HFFc6 (cell line): ENCODE data around the gene GNB1L. TPM values are rescaled to one million over a fixed set of nuclear protein-coding genes. Genes with fewer than 3 reads are reported as not detected.
A peak's percentile ranks its signal among the peaks of the same experiment; 100 is the strongest.

Experiments used
- DNase-seq: peaks from one replicate; pipeline ENCODE4 v3.0.0-alpha.2; 2018
- H3K27ac Mint-ChIP-seq: 2 replicates; pipeline ENCODE4 v1.8.0; 2020; ENCODE audit warnings: mild to moderate bottlenecking, mixed read lengths
- H3K27me3 Mint-ChIP-seq: 2 replicates; pipeline ENCODE4 v1.8.0; 2021; ENCODE audit warnings: mild to moderate bottlenecking, moderate library complexity, mixed read lengths; ENCODE audit not compliant: insufficient read depth
- H3K36me3 Mint-ChIP-seq: 2 replicates; pipeline ENCODE4 v1.8.0; 2021; ENCODE audit warnings: low read depth, mixed read lengths
- H3K4me1 Mint-ChIP-seq: 2 replicates; pipeline ENCODE4 v1.8.0; 2020; ENCODE audit warnings: low read depth, mixed read lengths
- H3K4me3 Mint-ChIP-seq: 2 replicates; pipeline ENCODE4 v1.8.0; 2020; ENCODE audit warnings: mild to moderate bottlenecking, moderate library complexity, mixed read lengths
- H3K9me3 Mint-ChIP-seq: 2 replicates; pipeline ENCODE4 v1.8.0; 2020; ENCODE audit warnings: mild to moderate bottlenecking, mixed read lengths
- CTCF ChIP-seq: fragments of 200-600 bp; sonication (generic); IDR thresholded peaks from 2 replicates; pipeline ENCODE4 v1.5.0; 2021; ENCODE audit warnings: antibody characterized with exemption, mild to moderate bottlenecking
- total RNA-seq, 6 experiments: library from RNA; stranded (reverse); fragmentation: NEBNext Ultra II Directional; extraction: Animal tissue kit (Norgen Biotek cat#: 25700); gene quantifications; 2 replicates in 1 of 6; 3 replicates in 5 of 6; pipeline ENCODE4 v1.2.3, GENCODE V29; 2021

Gene GNB1L
- total RNA-seq, 6 experiments from 2014 or later = 6.6 to 9.6 (median 7.6) TPM

- Mint-ChIP-seq H3K36me3 (peaks cover 13% of the 10 kb centered on the region; the same call in 1 of the 2 replicates), H3K27me3 (no peaks in the 10 kb centered on the region; the same call in none of the 2 replicates), H3K9me3 (no peaks in the 10 kb centered on the region), H3K27ac (peak overlapping the region; percentile 76), H3K4me3 (no peak overlapping the region), H3K4me1 (peaks cover 51% of the 10 kb centered on the region)
- DNase-seq = no peak
- no peak for TF ChIP-seq CTCF
These were observed 32.7 kb upstream of the GNB1L start for GRCh38 chr22:19887256-19887985.

- Mint-ChIP-seq H3K36me3 (peaks cover 13% of the 10 kb centered on the region; the same call in 1 of the 2 replicates), H3K4me3 (no peak overlapping the region; the same call in 1 of the 2 replicates), H3K27ac (peak overlapping the region; percentile 76), H3K4me1 (peaks cover 51% of the 10 kb centered on the region), H3K9me3 (no peaks in the 10 kb centered on the region), H3K27me3 (no peaks in the 10 kb centered on the region; the same call in none of the 2 replicates)
- peak; percentile 63 for DNase-seq
- no peak for TF ChIP-seq CTCF
These were observed 32.1 kb upstream of the GNB1L start for GRCh38 chr22:19886605-19887255.

- Mint-ChIP-seq H3K9me3 (no peaks in the 10 kb centered on the region), H3K4me1 (peaks cover 51% of the 10 kb centered on the region), H3K36me3 (peaks cover 15% of the 10 kb centered on the region), H3K27ac (peak overlapping the region; percentile 76), H3K27me3 (peaks cover under 1% of the 10 kb centered on the region), H3K4me3 (no peak overlapping the region)
- no peak for DNase-seq
- no peak for TF ChIP-seq CTCF
These were observed 31.3 kb upstream of the GNB1L start for GRCh38 chr22:19885841-19886592.

GRCh38 chr22:19884954-19885751 is 30.5 kb upstream of the GNB1L start:
- H3K36me3 Mint-ChIP-seq = peaks cover 23% of the 10 kb centered on the region
- TF ChIP-seq CTCF = no peak
- peaks cover 2% of the 10 kb centered on the region for H3K27me3 Mint-ChIP-seq
- H3K9me3 Mint-ChIP-seq = no peaks in the 10 kb centered on the region; the same call in 1 of the 2 replicates
- no peak for DNase-seq
- H3K4me1 Mint-ChIP-seq = peaks cover 52% of the 10 kb centered on the region
- peak overlapping the region; percentile 51 for H3K27ac Mint-ChIP-seq
- no peak overlapping the region for H3K4me3 Mint-ChIP-seq
